GM18520 (cell line): ENCODE results near the gene CNDP1.

ENCODE experiments used
- ATAC-seq: cut with Tn5 transposase; IDR thresholded peaks from one replicate; pipeline ENCODE4 v1.9.1; 2021; ENCODE audit not compliant: unreplicated experiment

Gene CNDP1

DNA sequence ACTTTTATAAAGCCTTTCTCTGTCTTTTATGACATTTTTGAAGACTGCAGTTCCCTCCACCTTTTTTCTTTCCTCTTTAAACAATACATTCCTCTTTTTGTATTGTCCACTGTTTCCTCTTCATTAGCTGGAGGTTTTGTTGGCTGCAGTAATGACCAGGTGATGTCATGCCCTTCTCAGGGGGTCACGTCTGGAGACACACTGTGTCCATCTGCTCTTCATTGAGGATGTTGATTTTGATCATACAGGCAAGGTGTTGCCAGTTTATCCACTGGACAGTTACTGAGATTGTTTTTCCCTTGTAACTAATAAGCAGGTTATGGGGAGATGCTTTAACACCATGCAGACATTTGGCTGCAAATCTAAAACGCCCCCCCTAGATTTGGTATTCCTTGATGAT lies 83.2 kb downstream of the CNDP1 start:
- no peak for ATAC-seq

GRCh38 chr18:74622072-74622471 lies 87.8 kb downstream of the CNDP1 start:
- no peak for ATAC-seq

- ATAC-seq, result no peak
These were observed 88.9 kb downstream of the CNDP1 start for GRCh38 chr18:74623047-74623816.

- ATAC-seq, result no peak
These were observed 90.2 kb downstream of the CNDP1 start for GRCh38 chr18:74624466-74624865.

GRCh38 chr18:74625157-74625556 lies 90.9 kb downstream of the CNDP1 start:
- ATAC-seq, result no peak

GRCh38 chr18:74626049-74626874 lies 92.0 kb downstream of the CNDP1 start:
- no peak for ATAC-seq

DNA sequence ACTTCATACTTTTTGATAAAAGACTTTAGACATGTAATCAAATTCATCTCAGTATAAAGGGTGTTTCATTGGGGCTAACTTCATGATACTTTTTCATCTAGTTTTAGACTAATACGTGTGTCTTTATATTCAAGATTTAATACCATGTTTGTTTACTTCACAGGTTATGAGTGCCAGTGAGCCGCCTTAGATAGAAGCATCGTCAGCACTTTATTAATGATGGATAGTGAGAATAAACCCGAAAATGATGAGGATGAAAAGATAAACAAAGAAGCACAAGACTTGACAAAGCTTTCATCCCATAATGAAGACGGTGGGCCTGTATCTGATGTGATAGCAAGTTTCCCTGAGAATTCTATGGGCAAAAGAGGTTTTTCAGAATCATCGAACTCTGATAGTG lies 96.5 kb downstream of the CNDP1 start:
- ATAC-seq, result no peak

- no peak for ATAC-seq
These were observed 96.9 kb downstream of the CNDP1 start for GRCh38 chr18:74631212-74631611.

GRCh38 chr18:74631623-74632350 lies 97.5 kb downstream of the CNDP1 start:
- ATAC-seq, result no peak

GRCh38 chr18:74632351-74632679 lies 98.0 kb downstream of the CNDP1 start:
- ATAC-seq, result no peak

GRCh38 chr18:74632856-74633255 lies 98.6 kb downstream of the CNDP1 start:
- ATAC-seq, result no peak

DNA sequence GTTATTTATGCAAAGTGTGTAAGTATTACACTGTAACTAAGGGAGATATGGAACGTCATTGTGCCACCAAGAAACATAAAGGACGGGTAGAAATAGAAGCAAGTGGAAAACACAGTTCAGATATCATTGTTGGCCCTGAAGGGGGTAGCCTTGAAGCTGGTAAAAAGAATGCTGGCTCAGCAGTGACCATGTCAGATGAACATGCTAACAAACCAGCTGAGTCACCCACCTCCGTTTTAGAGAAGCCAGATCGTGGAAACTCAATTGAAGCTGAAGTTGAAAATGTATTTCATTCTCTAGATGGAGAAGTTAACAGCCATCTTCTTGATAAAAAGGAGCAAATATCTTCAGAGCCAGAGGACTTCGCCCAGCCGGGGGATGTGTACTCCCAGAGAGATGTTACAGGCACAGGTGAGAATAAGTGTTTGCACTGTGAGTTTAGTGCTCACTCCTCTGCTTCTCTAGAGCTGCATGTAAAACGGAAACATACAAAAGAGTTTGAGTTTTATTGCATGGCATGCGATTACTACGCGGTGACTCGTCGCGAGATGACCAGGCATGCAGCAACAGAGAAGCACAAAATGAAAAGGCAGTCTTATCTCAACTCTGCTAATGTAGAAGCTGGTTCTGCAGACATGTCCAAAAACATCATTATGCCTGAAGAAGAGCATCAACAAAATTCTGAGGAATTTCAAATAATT lies 99.5 kb downstream of the CNDP1 start:
- no peak for ATAC-seq

- ATAC-seq, result no peak
These were observed 101.1 kb downstream of the CNDP1 start for GRCh38 chr18:74635224-74635975.
